Measurements from ENCODE around the gene TICAM1.
A peak's percentile ranks its signal among the peaks of the same experiment; 100 is the strongest.
"Not testable (repeated sequence)": the region's sequence is repeated elsewhere in the genome, so short reads cannot be mapped to it uniquely, and the experiment has no call there.

Gene TICAM1

DNA sequence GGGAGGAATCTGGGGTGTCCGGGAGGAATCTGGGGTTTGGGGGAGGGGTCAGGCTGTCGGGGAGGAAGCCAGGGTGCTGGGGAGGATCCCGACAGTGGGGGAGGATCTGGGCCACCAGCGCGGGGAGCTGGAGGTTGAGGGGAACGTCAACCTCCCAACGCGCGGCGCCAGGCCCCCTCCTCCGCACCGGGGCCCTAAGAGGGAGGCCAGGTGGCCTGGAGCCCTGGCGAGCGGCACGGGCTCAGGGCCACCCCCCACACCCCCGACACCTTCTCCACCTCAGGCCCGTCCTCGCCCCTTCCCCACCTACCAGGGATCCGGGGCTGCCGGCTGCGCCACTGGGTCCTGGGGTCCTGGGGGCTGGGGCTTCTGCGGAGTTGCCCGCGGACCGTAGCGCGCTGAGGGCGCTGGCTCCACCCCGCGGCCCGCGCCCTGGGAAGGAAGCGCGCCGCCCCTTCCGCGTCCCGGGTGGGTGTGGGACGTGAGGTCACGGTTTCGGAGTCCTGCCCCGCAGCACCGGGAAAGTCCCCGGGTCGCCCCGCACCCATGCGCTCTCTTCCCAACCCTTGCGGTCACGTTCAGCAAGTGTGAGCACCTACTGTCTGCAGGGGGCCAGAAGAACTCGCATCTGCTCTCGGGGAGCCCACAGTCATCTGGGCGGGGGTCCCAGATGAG, at the start of gene TICAM1:
TSS of gene TICAM1 (minus strand) at position 409 of the 675 bp plus-strand sequence. CDS start 13,335 bp downstream, outside the sequence.
- DNase-seq (ENCODE audit: low read depth): peak; percentile 76

DNA sequence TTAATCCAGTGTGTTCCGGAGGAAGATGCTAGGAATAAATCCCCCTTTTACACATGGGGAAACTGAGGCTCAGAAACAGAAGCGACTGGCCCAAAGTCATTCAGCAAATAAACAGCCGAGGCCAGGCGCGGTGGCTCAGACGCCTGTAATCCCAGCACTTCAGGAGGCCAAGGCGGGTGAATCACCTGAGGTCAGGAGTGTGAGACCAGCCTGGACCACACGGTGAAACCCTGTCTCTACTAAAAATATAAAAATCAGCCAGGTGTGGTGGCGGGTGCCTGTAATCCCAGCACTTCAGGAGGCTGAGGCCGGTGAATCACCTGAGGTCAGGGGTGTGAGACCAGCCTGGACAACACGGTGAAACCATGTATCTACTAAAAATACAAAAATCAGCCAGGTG, 47.5 kb upstream of the TICAM1 start:
- DNase-seq (ENCODE audit: low read depth): no peak

DNA sequence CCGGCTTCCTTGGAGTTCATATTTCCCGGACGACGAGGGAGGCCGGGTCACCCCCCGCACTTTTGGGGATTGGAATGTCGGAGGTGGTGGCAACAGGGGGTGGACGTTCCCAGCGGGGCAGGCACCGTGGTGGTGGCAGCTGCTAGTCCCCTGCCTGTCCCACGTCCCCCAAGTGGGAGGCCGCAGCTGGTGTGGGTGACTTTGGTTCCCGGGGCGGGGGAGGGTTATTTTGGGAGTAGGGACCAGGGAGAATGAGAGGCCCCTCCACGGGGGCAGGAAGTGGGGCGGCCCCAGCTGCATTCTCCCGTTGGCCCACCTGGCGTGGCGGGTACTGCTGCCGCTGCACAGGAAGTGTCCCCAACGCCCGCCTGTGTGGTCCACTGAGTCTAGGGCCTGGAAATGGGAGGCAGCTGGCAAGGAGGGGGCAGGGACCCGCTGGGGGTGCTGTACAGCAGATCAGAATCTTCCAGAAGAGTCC, 47.0 kb upstream of the TICAM1 start:
- DNase-seq (ENCODE audit: low read depth): no peak

DNA sequence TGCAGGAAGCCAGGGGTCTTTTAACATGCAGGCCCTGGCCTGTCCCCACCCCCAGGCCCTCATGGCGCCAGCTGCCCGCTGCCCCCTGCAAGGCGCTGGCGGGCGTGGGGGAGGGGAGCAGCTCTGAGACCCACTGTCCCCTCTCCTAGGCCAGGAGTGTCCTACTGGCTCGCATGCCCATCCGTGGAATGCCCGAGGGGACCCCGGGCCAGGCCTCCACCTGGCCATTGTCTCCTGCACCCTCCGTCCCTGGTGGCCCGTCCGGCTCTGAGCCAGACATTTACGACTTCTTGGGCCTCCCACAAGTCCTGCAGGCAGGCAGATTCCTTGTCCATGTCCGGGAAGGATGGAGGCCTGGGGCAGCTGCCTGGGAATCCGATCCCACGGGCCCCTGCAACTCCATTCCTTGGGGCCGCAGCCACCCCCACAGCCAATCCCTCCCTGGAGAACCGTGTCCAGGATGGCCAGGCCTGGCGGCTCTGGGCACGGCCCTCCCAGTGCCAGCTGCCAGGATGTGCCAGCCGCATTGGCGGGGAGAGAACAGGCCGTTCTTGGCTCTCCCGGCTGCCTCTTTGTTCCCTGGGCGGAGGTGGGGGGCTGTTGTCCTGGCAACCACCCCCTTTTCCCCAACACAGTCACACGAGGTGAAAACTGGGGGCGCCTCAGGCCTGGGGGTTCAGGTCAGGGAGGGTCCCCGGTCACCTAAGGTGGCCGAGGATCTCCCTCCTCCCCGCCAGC, 46.4 kb upstream of the TICAM1 start:
- DNase-seq (ENCODE audit: low read depth): no peak

GRCh38 chr19:4873930-4874329, 42.4 kb upstream of the TICAM1 start:
- DNase-seq (ENCODE audit: low read depth): no peak

DNA sequence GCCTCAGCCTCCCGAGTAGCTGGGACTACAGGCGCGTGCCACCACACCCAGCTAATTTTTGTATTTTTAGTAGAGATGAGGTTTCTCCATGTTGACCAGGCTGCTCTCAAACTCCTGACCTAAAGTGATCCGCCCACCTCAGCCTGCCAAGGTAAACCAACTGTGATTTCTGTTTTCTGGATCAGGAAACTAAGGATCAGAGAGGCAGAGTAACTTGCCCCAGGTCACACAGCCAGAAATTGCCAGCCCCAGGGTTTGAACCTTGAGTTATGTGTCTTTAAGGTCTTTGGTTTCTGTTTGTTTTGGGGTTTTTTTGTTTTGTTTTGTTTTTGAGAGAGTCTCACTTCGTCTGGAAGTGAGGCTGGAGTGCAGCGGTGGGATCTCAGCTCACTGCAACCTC, 40.2 kb upstream of the TICAM1 start:
- no peak for DNase-seq (ENCODE audit: low read depth)

GRCh38 chr19:4870025-4870700, 38.7 kb upstream of the TICAM1 start:
- peak; percentile 99 for DNase-seq (ENCODE audit: low read depth)

GRCh38 chr19:4868286-4868834, 36.8 kb upstream of the TICAM1 start:
- no peak for DNase-seq (ENCODE audit: low read depth)

DNA sequence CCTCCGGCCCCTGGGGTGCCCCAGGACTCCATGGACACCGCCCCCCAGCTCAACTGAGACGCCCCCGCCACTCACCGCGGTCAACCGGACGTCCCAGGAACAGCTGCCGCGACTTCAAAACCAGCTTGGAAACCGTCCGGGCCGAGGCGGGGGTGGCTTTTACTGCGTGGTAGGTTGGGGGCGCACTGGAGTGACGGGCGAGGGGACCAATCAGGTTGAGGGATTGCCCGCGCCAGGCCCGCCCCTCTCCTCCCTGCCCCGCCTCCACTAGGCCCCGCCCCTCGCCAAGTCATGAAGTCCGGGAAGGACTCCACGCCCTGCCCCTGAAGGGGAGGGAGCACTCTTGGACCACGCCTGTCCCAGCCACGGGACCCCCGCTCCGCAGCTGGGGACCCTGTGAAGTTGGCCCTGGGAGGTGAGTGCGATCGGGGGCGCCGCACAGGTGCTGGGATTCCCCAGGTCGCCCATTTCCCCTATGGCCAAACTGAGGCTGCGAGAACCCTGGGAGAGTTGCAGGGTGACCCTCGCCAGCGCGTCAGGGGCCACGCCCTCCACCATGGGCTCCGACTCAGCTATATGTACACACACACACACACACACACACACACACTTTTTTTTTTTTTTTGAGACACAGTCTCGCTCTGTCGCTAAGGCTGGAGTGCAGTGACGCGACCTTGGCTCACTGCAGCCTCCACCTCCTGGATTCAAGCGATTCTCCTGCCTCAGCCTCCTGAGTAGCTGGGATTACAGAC, 36.2 kb upstream of the TICAM1 start, which contains the start of gene PLIN3:
TSS of gene PLIN3 (minus strand) at position 134 of the 752 bp plus-strand sequence. CDS start 6,273 bp downstream, outside the sequence.
- DNase-seq (ENCODE audit: low read depth): peak; percentile 96

- peak; percentile 63 for DNase-seq (ENCODE audit: low read depth)
Observed at GRCh38 chr19:4866595-4867424, 35.3 kb upstream of the TICAM1 start.

DNA sequence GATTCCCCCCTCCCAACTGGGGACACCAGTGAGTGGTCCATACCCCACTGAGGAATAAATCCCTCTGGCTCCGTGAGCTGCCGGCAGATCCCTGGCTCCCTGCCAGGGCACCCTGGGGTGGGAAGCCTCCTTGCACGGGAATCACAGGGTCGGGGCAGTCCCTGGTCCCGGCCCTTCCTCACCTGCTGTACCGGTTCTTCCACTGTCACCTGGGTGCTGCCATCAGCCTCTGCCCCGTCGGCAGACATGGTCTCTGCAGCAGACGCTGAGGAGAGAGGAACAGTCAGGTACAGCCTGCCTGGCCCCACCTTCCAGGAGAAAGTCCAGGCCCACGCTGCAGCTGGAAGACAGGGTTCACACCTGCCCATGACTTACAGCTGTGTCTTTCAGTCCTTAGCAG, 29.6 kb upstream of the TICAM1 start:
- no peak for DNase-seq (ENCODE audit: low read depth)

- no peak for DNase-seq (ENCODE audit: low read depth)
Observed at GRCh38 chr19:4859697-4860096, 28.2 kb upstream of the TICAM1 start.

DNA sequence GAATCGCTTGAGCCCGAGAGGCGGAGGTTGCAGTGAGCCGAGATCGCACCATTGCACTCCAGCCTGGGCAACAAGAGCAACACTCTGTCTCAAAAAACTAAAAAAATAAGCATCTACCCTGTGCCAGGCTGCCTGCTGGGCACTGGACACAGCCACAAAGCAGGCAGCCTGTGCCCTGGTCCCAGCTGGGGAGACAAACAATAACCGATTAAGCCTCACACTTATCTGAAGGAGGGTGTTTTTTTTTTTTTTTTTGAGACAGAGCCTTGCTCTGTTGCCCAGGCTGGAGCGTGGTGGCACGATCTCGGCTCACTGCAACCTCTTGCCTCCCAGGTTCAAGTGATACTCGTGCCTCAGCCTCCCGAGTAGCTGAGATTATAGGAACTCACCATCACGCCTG, 25.0 kb upstream of the TICAM1 start:
- DNase-seq (ENCODE audit: low read depth): not testable (repeated sequence)

DNA sequence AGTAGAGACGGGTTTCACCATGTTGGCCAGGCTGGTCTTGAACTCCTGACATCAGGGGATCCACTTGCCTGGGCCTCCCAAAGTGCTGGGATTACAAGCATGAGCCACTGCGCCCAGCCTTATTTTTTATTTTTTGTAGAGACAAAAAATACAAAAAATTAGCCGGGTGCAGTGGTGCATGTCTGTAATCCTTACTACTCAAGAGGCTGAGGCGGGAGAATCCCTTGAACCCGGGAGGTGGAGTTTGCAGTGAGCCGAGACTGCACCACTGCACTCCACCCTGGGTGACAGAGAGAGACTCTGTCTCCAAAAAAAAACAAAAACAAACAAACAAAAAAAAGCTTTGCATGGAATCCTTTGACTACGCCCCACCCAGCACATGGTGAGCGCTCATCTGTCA, 22.0 kb upstream of the TICAM1 start:
- DNase-seq (ENCODE audit: low read depth): not testable (repeated sequence)

- DNase-seq (ENCODE audit: low read depth): no peak
Observed at GRCh38 chr19:4852484-4852883, 21.0 kb upstream of the TICAM1 start.

- peak; percentile 67 for DNase-seq (ENCODE audit: low read depth)
Observed at GRCh38 chr19:4851551-4852290, 20.2 kb upstream of the TICAM1 start.

GRCh38 chr19:4849019-4849418, 17.5 kb upstream of the TICAM1 start:
- DNase-seq (ENCODE audit: low read depth): no peak

GRCh38 chr19:4847190-4847973, 15.9 kb upstream of the TICAM1 start:
- DNase-seq (ENCODE audit: low read depth): peak; percentile 27

DNA sequence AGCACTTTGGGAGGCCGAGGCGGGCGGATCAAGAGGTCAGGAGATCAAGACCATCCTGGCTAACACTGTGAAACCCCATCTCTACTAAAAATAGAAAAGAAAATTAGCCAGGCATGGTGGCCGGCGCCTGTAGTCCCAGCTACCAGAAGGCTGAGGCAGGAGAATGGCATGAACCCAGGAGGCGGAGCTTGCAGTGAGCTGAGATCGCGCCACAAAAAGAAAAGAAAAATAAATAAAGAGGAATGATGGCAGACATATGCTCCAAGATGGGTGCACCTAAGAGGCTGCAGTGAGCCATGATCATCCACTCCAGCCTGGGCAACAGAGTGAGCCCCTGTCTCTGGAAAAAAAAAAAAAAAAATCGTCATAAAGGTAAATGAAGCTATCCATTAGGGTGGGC, 14.5 kb upstream of the TICAM1 start:
- DNase-seq (ENCODE audit: low read depth): peak; percentile 63
